ENCODE results near the gene TMPRSS4.

- TF ChIP-seq CTCF (conservative IDR thresholded peaks at IDR 0.05; ENCODE audit: low read depth, low read length) (no peak), EZH2 (IDR thresholded peaks at IDR 0.05; ENCODE audit: borderline replicate concordance, low read depth, low read length, poor library complexity, severe bottlenecking) (no peak)
Observed at GRCh38 chr11:118167906-118168305, 91.0 kb downstream of the TMPRSS4 start.
